KOPT-K1 (cell line): ENCODE measurements around the gene OR5K4.
"Not testable (repeated sequence)": the region's sequence is repeated elsewhere in the genome, so short reads cannot be mapped to it uniquely, and the experiment has no call there.

Experiments used
- H3K27ac ChIP-seq: fragments of 200-600 bp; sonication (generic); 2 replicates; pipeline ENCODE4 v1.5.1; 2016; ENCODE audit warnings: antibody characterized with exemption, mild to moderate bottlenecking, low read depth, low read length; ENCODE audit not compliant: poor library complexity, severe bottlenecking
- H3K36me3 ChIP-seq: fragments of 200-600 bp; sonication (generic); 2 replicates; pipeline ENCODE4 v1.5.1; 2017; ENCODE audit warnings: antibody characterized with exemption, mild to moderate bottlenecking, low read length, moderate library complexity; ENCODE audit not compliant: insufficient read depth
- H3K9me3 ChIP-seq: fragments of 200-600 bp; sonication (generic); 2 replicates; pipeline ENCODE4 v1.5.1; 2017; ENCODE audit warnings: antibody characterized with exemption, low read length, mild to moderate bottlenecking; ENCODE audit not compliant: insufficient read depth, poor library complexity, severe bottlenecking

The OR5K4 gene

GRCh38 chr3:98350082-98350481 is 3.6 kb upstream of the OR5K4 start:
- H3K9me3 ChIP-seq = no peaks in the 10 kb centered on the region
- H3K27ac ChIP-seq = no peak overlapping the region
- no peaks in the 10 kb centered on the region for H3K36me3 ChIP-seq

GRCh38 chr3:98359250-98359649 is 5.6 kb downstream of the OR5K4 start:
- Histone ChIP-seq H3K9me3 (no peaks in the 10 kb centered on the region), H3K36me3 (no peaks in the 10 kb centered on the region), H3K27ac (no peak overlapping the region)

- H3K36me3 ChIP-seq = no peaks in the 10 kb centered on the region
- no peaks in the 10 kb centered on the region for H3K9me3 ChIP-seq
- H3K27ac ChIP-seq = no peak overlapping the region
Observed at GRCh38 chr3:98359993-98360675, 6.5 kb downstream of the OR5K4 start.

GRCh38 chr3:98360681-98361080 is 7.0 kb downstream of the OR5K4 start:
- H3K27ac ChIP-seq = no peak overlapping the region
- no peaks in the 10 kb centered on the region for H3K36me3 ChIP-seq
- no peaks in the 10 kb centered on the region for H3K9me3 ChIP-seq

- no peak overlapping the region for H3K27ac ChIP-seq
- H3K36me3 ChIP-seq = no peaks in the 10 kb centered on the region
- H3K9me3 ChIP-seq = no peaks in the 10 kb centered on the region
Observed at GRCh38 chr3:98361289-98361688, 7.6 kb downstream of the OR5K4 start.

GRCh38 chr3:98367464-98368246 is 14.0 kb downstream of the OR5K4 start:
- Histone ChIP-seq H3K36me3 (no peaks in the 10 kb centered on the region), H3K27ac (no peak overlapping the region), H3K9me3 (no peaks in the 10 kb centered on the region)

GRCh38 chr3:98371186-98371585 is 17.5 kb downstream of the OR5K4 start:
- Histone ChIP-seq H3K36me3 (no peaks in the 10 kb centered on the region), H3K27ac (no peak overlapping the region), H3K9me3 (no peaks in the 10 kb centered on the region)

- no peak overlapping the region for H3K27ac ChIP-seq
- no peaks in the 10 kb centered on the region for H3K9me3 ChIP-seq
Observed at GRCh38 chr3:98371853-98372252, 18.2 kb downstream of the OR5K4 start.

GRCh38 chr3:98372445-98372844 is 18.8 kb downstream of the OR5K4 start:
- Histone ChIP-seq H3K27ac (no peak overlapping the region), H3K9me3 (no peaks in the 10 kb centered on the region), H3K36me3 (no peaks in the 10 kb centered on the region)

More at GRCh38 chr3:98371853-98372252, 18.2 kb downstream of the OR5K4 start:
- no peaks in the 10 kb centered on the region for H3K36me3 ChIP-seq

GRCh38 chr3:98376631-98377030 is 23.0 kb downstream of the OR5K4 start:
- no peaks in the 10 kb centered on the region for H3K36me3 ChIP-seq
- H3K27ac ChIP-seq = no peak overlapping the region
- H3K9me3 ChIP-seq = no peaks in the 10 kb centered on the region

- H3K27ac ChIP-seq = no peak overlapping the region
- no peaks in the 10 kb centered on the region for H3K9me3 ChIP-seq
- H3K36me3 ChIP-seq = no peaks in the 10 kb centered on the region
Observed at GRCh38 chr3:98388147-98388546, 34.5 kb downstream of the OR5K4 start.

GRCh38 chr3:98390366-98390765 is 36.7 kb downstream of the OR5K4 start, which contains the start of gene OR5K3:
Gene OR5K3, plus strand, starts transcription at chr3:98390666. Its CDS starts 0 bp downstream, at chr3:98390666.
- Histone ChIP-seq H3K36me3 (no peaks in the 10 kb centered on the region), H3K27ac (no peak within 1 kb of the TSS), H3K9me3 (no peaks in the 10 kb centered on the region)

GRCh38 chr3:98395101-98395500 is 41.4 kb downstream of the OR5K4 start:
- Histone ChIP-seq H3K27ac (no peak overlapping the region), H3K36me3 (no peaks in the 10 kb centered on the region)

GRCh38 chr3:98396482-98396881 is 42.8 kb downstream of the OR5K4 start:
- not testable (repeated sequence) for H3K36me3 ChIP-seq, H3K9me3 ChIP-seq, H3K27ac ChIP-seq

More at GRCh38 chr3:98395101-98395500, 41.4 kb downstream of the OR5K4 start:
- H3K9me3 ChIP-seq = no peaks in the 10 kb centered on the region

GRCh38 chr3:98398513-98398912 is 44.9 kb downstream of the OR5K4 start:
- H3K9me3 ChIP-seq = peaks cover 8% of the 10 kb centered on the region
- no peaks in the 10 kb centered on the region for H3K36me3 ChIP-seq
- no peak overlapping the region for H3K27ac ChIP-seq

- H3K9me3 ChIP-seq = peaks cover 15% of the 10 kb centered on the region
- H3K36me3 ChIP-seq = no peaks in the 10 kb centered on the region
Observed at GRCh38 chr3:98402507-98402906, 48.9 kb downstream of the OR5K4 start.

More at GRCh38 chr3:98402507-98402906, 48.9 kb downstream of the OR5K4 start:
- no peak overlapping the region for H3K27ac ChIP-seq
